GM21360 (cell line): ENCODE data around the gene TTLL3.
"Not testable (repeated sequence)": the region's sequence is repeated elsewhere in the genome, so short reads cannot be mapped to it uniquely, and the experiment has no call there.

Experiments
- ATAC-seq: cut with Tn5 transposase; IDR thresholded peaks from one replicate; pipeline ENCODE4 v1.9.1; 2021; ENCODE audit warnings: mild to moderate bottlenecking, moderate library complexity; ENCODE audit not compliant: unreplicated experiment

The TTLL3 gene

GRCh38 chr3:9834520-9835380 is 24.7 kb downstream of the TTLL3 start:
- no peak for ATAC-seq

GRCh38 chr3:9837701-9838582 is 27.9 kb downstream of the TTLL3 start:
- ATAC-seq, result no peak

- no peak for ATAC-seq
Measured at GRCh38 chr3:9838856-9839255, 28.8 kb downstream of the TTLL3 start.

DNA sequence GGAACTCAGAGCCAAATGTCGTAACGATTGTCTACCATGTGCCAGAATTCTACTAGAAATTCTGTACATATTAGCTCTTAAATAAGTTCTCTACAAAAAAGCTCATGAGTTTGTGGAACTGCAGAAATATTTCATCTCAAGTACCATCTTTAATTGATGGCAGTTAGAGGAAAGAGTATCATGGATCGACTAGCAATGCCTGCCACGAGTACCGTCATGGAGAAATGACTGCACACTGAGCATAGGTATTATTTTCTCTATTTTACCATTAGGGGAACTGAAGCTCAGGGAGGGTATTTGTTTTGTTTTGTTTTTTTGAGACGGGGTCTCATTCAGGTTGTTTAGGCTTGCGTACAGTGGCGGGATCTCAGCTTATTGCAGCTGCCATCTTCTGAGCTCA is 31.0 kb downstream of the TTLL3 start:
- ATAC-seq, result no peak

GRCh38 chr3:9843715-9844438 is 33.8 kb downstream of the TTLL3 start, which contains the start of gene RPUSD3:
Gene RPUSD3 (minus strand): TSS chr3:9844008. CDS start chr3:9843990, 18 bp downstream.
- peak; percentile 97 for ATAC-seq

DNA sequence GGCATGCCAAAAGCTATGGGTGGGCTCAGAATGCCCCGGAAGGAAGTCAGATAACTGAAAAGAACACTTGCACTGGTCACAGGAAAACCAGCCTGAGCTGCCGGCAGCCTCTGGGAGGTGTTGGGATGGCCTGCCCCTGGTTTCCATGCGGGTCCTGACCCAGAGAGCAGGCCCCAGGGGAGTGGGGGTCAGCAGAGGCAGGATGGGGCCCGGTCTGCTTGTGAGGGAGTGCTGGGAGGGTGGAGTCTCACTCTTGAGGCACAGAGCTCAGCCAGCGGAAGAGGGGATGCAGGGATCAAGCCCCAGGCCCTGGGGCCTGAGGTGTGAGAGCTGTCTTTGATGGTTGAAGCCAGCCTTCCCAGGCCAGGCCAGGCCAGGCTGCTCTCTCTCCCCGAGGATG is 36.2 kb downstream of the TTLL3 start:
- ATAC-seq, result no peak

DNA sequence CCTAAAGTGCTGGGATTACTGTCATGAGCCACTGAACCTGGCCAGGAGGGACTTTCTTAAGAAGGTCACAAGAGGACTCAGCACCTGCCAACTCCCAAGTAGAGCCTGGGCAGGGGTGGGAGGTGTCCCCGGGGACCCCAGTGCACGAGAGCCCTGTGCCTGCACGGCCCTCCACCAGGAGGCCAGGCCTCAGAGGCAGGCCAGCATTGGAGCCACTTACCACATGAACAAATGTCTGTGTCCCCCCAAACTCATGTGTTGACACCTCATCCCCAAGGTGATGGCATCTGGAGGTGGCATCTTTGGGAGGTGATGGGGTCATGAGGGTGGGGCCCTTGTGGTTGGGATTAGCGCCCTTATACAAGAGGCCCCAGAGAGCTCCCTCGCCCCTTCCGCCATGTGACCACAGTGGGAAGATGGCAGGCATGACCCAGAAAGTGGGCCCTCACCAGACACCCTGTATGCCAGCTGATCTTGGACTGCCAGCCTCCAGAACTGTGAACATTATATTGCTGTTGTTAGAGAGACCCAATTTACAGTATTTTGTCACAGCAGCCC is 36.9 kb downstream of the TTLL3 start:
- ATAC-seq, result no peak

GRCh38 chr3:9847870-9848269 is 37.8 kb downstream of the TTLL3 start:
- ATAC-seq, result not testable (repeated sequence)

- ATAC-seq, result not testable (repeated sequence)
Measured at GRCh38 chr3:9848860-9849259, 38.8 kb downstream of the TTLL3 start.

DNA sequence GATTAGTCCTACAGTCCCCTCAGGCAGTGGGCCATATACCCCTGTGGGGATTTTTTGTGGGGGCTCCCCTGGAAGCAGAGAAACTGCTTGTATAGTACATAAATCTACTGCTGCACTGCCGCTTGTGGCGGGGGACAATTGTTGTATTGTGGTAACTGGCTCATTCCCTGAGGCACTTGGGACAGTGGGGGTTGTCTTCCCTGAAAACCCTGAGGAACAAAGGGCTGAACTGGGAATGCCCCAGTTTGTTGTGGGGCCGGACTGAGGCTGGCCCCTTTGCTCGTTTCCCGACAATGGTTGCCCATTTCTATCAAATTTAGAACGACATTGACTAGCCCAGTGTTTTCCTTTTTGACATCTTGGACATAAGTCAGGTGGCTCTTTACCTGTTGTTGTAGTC is 41.3 kb downstream of the TTLL3 start:
- not testable (repeated sequence) for ATAC-seq

GRCh38 chr3:9851926-9852325 is 41.9 kb downstream of the TTLL3 start:
- not testable (repeated sequence) for ATAC-seq

DNA sequence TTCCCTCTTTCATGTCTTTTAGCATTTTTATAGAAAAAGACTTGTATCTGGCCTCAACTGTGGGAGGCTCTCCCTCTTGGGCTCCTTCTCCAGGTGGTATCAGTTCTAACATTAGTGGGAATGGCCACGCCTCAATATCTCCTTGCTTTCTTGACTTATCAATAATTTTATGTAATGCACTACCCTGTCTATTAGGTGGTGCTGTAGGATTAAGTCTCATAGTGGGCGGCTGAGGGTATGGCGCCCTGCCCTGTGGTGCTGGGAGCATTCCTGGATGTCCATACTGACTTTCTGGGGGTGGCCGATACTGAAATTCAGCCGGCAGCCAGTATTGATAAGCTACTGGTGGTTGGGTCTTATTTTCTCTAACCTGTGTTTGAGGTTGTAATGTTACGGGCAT is 42.5 kb downstream of the TTLL3 start:
- ATAC-seq, result no peak

- not testable (repeated sequence) for ATAC-seq
Measured at GRCh38 chr3:9854291-9854940, 44.4 kb downstream of the TTLL3 start.

GRCh38 chr3:9855594-9855993 is 45.5 kb downstream of the TTLL3 start:
- ATAC-seq, result no peak

GRCh38 chr3:9859530-9860025 is 49.5 kb downstream of the TTLL3 start:
- no peak for ATAC-seq

GRCh38 chr3:9861201-9861600 is 51.1 kb downstream of the TTLL3 start:
- no peak for ATAC-seq

GRCh38 chr3:9861626-9862130 is 51.6 kb downstream of the TTLL3 start:
- ATAC-seq, result no peak

DNA sequence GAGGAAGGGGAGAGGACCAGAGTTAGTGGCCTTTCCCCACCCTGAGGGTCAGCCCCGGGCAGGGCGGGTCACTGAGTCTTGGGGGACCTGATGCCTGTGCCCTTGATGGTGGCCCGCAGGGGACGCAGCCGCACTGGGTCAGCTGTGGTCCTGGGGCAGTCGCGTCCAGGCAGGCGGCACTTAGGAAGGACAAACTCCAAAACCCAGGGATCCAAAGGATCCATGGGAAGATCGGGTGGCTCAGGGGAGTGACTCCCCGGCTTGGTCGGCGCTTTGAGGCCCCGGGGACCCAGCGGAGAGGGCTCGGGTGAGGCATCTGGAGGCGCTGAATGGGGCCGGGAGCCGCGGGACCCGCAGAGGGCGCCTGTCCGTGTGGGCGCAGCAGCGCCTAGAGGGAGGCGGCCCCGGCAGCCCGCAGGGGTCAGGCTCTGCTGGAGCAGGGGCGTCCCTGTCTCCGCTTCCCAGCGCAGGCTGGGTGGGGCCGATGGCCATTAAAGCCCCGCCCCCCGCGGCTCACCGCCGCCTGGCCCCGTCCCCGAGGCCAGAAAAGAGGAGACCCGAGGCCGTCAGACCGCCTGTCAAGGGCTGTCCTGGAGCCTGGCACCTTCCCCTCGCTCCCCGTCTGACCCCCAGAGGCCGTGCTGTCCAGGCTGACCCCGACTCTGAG is 52.5 kb downstream of the TTLL3 start:
- ATAC-seq, result no peak

DNA sequence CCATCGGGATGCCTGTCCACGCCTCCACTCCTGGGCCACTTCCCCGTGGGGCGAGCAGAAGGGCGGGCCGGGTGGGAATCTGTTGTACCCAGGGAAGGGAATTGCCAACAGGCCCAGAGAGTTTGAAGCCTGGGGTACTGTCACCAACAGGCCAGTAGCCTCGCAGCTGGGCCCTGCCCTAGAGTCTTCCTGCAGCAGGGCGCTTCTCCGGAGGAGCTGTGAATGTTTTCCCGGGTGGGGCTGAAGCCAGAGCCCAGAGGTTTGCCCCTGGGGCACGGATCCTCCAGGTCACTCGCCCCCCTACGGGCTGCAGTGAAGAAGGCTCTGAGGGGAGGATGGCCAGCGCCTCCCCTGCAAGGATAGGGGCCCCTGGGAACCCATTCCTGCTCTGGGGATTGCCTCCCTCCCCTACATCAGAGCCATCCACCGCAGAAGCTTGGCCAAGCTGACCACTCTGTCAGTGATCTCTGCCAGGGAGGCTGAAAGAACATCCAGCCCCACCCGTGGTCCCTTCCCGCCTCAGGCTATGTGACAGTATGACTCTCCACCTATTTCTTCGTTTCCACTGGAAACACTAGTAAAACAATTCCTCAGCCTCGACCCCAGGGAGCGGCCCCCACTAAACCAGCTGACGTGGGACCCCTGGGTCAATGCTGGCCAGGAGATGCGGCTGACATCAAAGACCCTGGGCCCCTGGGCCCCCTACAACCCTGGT is 53.2 kb downstream of the TTLL3 start:
- no peak for ATAC-seq
